AG04450 (cell line): ENCODE data around the gene TBX6. TPM values are rescaled to one million over a fixed set of nuclear protein-coding genes. Genes with fewer than 3 reads are reported as not detected.

Experiments used
- CTCF ChIA-PET: fragments of 300-600, 350-600 bp; formaldehyde crosslinking; extraction: SDS; loops from one replicate; lab custom pipeline; 2022; ENCODE audit warnings: antibody characterized with exemption, inconsistent platforms; lab: Charles Lee
- POLR2A ChIA-PET: fragments of 350-600 bp; formaldehyde crosslinking; extraction: SDS; loops from one replicate; lab custom pipeline; 2021; ENCODE audit warnings: antibody characterized with exemption, inconsistent platforms; lab: Yijun Ruan, JAX
- DNase-seq: peaks from one replicate; pipeline ENCODE4 v3.0.0-alpha.2; 2011; ENCODE audit warnings: low read depth, low spot score
- H3K27ac ChIP-seq: one replicate; pipeline ENCODE4 v1.5.1; 2012; ENCODE audit warnings: low read depth, low read length, control low read depth
- H3K27me3 ChIP-seq: one replicate; pipeline ENCODE4 v1.6.0; 2012; ENCODE audit warnings: low read length; ENCODE audit not compliant: control insufficient read depth, insufficient read depth
- H3K4me3 ChIP-seq: 2 replicates; pipeline ENCODE4 v1.5.1; 2011; ENCODE audit warnings: mild to moderate bottlenecking, low read depth, low read length, control low read depth
- H3K9me3 ChIP-seq: 2 replicates; pipeline ENCODE4 v1.5.1; 2012; ENCODE audit warnings: low read length; ENCODE audit not compliant: control insufficient read depth, insufficient read depth
- polyA plus RNA-seq: library from polyadenylated mRNA; depleted of rRNA; stranded (reverse); fragments of >200 nt; gene quantifications from 2 replicates; pipeline ENCODE4 v1.2.3, GENCODE V29; 2011
- TF ChIP-seq, protein P1 (sequence below): IDR thresholded peaks from 2 replicates; pipeline ENCODE4 v1.5.1; 2011; ENCODE audit warnings: low read depth, low read length, control low read depth, inconsistent platforms

Gene TBX6
- polyA plus RNA-seq, 1 experiment = not detected

DNA sequence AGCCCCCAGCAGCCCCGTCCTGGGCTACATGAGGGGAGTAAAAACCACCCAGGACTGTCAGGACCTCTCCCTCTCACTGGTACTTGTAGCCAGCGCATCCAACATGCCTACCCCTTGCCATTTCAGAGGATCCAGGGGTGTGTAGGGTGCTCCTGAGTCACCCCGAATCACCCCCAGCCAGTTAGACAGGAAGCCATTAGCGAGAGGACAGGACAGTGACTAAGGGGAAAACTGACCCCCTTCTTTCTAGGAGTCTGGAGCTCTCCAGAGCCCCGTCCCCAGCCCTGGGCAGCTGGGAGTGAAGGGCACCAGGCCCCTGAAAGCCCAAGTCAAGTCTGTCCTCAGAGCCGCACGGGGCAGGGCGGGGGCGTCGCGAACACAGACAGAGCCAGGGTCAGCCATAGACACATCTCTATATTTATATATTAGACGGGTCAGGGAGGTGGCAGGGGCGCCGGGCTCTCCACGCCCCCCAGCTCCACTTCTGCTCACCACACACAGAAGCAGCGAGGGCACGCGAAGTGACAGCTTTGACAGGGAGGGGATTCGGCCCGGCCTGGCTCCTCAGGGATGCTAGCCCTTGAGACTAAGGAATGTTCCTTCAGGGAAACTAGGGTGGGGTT lies 22.1 kb upstream of the TBX6 start:
- ChIA-PET POLR2A (no interaction called here), CTCF (interaction anchor here (0.5 kb wide), 1 partner anchor 305 kb away, joined by 3 read pairs; no protein-coding TSS in a partner anchor)
- H3K27ac ChIP-seq = peak overlapping the region; percentile 21

DNA sequence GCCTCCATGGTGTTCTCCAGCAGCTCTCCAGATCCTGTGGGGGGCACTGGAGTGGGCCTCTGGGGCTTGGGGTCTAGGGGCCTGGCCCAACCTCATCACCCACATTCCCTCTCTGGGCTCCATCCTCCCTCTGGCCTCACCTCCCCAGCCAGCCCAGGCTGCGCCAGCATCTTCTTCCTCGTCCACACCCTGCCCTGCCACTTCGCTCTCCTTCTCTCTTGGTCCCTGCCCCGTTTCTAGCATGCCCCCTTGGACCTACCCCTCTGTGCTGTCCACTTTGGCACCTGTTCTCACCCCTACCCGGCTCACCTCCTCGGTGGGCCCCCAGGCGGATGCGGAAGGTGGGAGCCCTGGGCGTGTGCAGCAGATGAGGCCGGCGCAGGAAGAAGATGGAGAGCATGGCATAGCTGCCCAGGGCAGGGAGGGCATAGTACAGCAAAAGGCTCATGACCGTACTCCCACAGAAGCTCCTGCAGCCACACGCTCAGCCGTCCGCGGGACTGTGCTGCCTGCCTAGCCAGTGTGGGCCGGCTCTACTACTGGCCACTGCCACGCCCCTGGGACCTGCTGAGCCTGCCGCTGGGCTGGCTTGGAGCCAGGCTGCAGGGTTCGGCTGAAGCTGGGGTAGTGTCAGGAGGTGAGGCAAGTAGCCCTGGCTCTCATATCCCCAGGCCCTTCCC lies 21.4 kb upstream of the TBX6 start, which contains the start of gene GDPD3:
GDPD3 (minus strand) TSS at position 507 of the 680 bp plus-strand sequence; CDS start at position 448, 59 bp downstream.
- POLR2A ChIA-PET = no interaction called here
- no peak for DNase-seq

More for the DNA sequence above, 22.1 kb upstream of the TBX6 start:
- DNase-seq = no peak
- no peaks in the 10 kb centered on the region for H3K27me3 ChIP-seq
- no peak overlapping the region for H3K4me3 ChIP-seq
- TF ChIP-seq, protein P1, sequence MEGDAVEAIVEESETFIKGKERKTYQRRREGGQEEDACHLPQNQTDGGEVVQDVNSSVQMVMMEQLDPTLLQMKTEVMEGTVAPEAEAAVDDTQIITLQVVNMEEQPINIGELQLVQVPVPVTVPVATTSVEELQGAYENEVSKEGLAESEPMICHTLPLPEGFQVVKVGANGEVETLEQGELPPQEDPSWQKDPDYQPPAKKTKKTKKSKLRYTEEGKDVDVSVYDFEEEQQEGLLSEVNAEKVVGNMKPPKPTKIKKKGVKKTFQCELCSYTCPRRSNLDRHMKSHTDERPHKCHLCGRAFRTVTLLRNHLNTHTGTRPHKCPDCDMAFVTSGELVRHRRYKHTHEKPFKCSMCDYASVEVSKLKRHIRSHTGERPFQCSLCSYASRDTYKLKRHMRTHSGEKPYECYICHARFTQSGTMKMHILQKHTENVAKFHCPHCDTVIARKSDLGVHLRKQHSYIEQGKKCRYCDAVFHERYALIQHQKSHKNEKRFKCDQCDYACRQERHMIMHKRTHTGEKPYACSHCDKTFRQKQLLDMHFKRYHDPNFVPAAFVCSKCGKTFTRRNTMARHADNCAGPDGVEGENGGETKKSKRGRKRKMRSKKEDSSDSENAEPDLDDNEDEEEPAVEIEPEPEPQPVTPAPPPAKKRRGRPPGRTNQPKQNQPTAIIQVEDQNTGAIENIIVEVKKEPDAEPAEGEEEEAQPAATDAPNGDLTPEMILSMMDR = no peak
- no peaks in the 10 kb centered on the region for H3K9me3 ChIP-seq

DNA sequence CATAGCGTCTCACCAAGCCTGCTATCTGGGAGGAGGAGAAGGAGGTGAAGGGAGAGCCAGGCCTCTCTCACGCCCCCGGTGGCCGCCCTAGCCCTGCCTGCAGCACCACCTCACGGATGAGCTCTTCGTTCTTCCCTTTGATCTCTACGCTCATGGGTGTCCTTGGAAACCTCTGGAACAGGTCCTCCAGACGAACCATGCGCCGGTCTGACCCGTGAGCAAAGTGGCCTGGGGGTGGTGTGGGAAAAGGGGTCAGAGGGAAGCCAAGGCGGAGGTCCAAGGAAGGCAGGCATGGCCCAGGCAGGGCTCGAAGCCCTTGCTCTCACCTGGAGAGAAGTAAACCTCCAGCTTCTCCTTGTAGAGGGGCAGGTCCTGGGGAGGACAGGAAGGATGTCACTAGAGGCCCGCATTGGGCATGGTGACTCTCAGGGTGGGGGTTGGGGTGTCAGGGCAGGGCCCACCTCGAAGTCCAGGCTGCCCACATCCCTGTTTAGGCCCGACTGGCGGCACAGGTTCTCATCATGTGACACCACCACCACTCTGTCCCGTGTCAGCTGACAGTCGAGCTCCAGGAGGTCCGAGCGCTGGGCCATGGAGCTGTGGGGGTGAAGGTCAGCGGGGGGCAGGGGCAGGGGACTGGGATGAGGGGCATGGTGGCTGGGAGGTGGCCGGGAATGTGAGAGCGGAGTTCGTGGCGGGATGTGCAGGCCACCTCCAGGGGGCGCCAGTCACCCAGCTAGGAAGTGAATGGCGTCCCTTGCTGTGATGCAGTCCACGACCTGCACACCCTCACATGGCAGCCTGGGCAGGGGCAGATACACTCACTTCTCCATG lies 20.7 kb upstream of the TBX6 start:
- TF ChIP-seq, protein P1 = peak; percentile 63
- H3K9me3 ChIP-seq = no peaks in the 10 kb centered on the region
- H3K4me3 ChIP-seq = no peak overlapping the region
- no peak for DNase-seq
- H3K27me3 ChIP-seq = no peaks in the 10 kb centered on the region
- H3K27ac ChIP-seq = no peak overlapping the region
- CTCF ChIA-PET = interaction anchor here (0.6 to 1.8 kb wide), 13 partner anchors 8 to 244 kb away, joined by 3 to 7 read pairs (median 3); partner anchors contain the start of genes TBX6 and YPEL3
- POLR2A ChIA-PET = interaction anchor here (0.7 kb wide), 1 partner anchor 47 kb away, joined by 4 read pairs; the partner anchor contains the start of gene ALDOA

More for the DNA sequence above, 21.4 kb upstream of the TBX6 start, which contains the start of gene GDPD3:
- Histone ChIP-seq H3K9me3 (no peaks in the 10 kb centered on the region), H3K27me3 (no peaks in the 10 kb centered on the region), H3K4me3 (no peak within 1 kb of the TSS), H3K27ac (peak within 1 kb of the TSS; percentile 21)
- TF ChIP-seq, protein P1 = no peak
- CTCF ChIA-PET = interaction anchor here (0.5 to 1.8 kb wide), 5 partner anchors 7 to 306 kb away, joined by 3 to 7 read pairs (median 4); partner anchors contain the start of genes TBX6 and YPEL3

GRCh38 chr16:30110661-30111060 lies 18.9 kb upstream of the TBX6 start:
- TF ChIP-seq, protein P1 = no peak
- H3K4me3 ChIP-seq = no peak overlapping the region
- no peak overlapping the region for H3K27ac ChIP-seq
- no peak for DNase-seq
- ChIA-PET CTCF (interaction anchor here (0.9 kb wide), 1 partner anchor 299 kb away, joined by 4 read pairs; no protein-coding TSS in a partner anchor), POLR2A (no interaction called here)
- no peaks in the 10 kb centered on the region for H3K9me3 ChIP-seq
- H3K27me3 ChIP-seq = no peaks in the 10 kb centered on the region
